Parathyroid adenoma (tissue), 2 donors: ENCODE data around the gene GABRD.

Experiments used
- H2AFZ ChIP-seq: fragments of 300-600 bp; sonication (generic); one replicate; pipeline ENCODE4 v1.7.0; 2017; ENCODE audit warnings: antibody characterized with exemption, mild to moderate bottlenecking
- H3K27ac ChIP-seq: fragments of 300-600 bp; sonication (generic); one replicate; pipeline ENCODE4 v1.7.0; 2017
- H3K27me3 ChIP-seq: fragments of 300-600 bp; sonication (generic); one replicate; pipeline ENCODE4 v1.7.0; 2017; ENCODE audit warnings: low read length; ENCODE audit not compliant: control insufficient read depth, insufficient read depth
- H3K36me3 ChIP-seq: fragments of 300-600 bp; sonication (generic); one replicate; pipeline ENCODE4 v1.7.0; 2017; ENCODE audit warnings: low read length; ENCODE audit not compliant: control insufficient read depth, insufficient read depth
- H3K4me1 ChIP-seq: fragments of 300-600 bp; sonication (generic); one replicate; pipeline ENCODE4 v1.7.0; 2017; ENCODE audit warnings: control low read depth
- H3K4me2 ChIP-seq: fragments of 300-600 bp; sonication (generic); one replicate; pipeline ENCODE4 v1.7.0; 2017; ENCODE audit warnings: low read length
- H3K4me3 ChIP-seq: fragments of 300-600 bp; sonication (generic); one replicate; pipeline ENCODE4 v1.7.0; 2017; ENCODE audit warnings: low read depth, low read length
- H3K79me2 ChIP-seq: fragments of 300-600 bp; sonication (generic); one replicate; pipeline ENCODE4 v1.7.0; 2017; ENCODE audit warnings: control low read depth
- H3K9ac ChIP-seq: fragments of 300-600 bp; sonication (generic); one replicate; pipeline ENCODE4 v1.7.0; 2017; ENCODE audit warnings: mild to moderate bottlenecking
- H3K9me3 ChIP-seq: fragments of 300-600 bp; sonication (generic); one replicate; pipeline ENCODE4 v1.7.0; 2017; ENCODE audit warnings: low read length; ENCODE audit not compliant: control insufficient read depth
- TF ChIP-seq, protein P1 (sequence below): fragments of 300-600 bp; sonication (generic); IDR thresholded peaks from one replicate; pipeline ENCODE4 v1.7.0; 2017; ENCODE audit warnings: antibody characterized with exemption, mild to moderate bottlenecking
- donor health status: primary hyperparathyroidism.

GABRD gene

GRCh38 chr1:2059290-2059953 lies 40.3 kb downstream of the GABRD start:
- no peaks in the 10 kb centered on the region for H3K4me1 ChIP-seq
- no peak overlapping the region for H3K4me3 ChIP-seq
- H3K27me3 ChIP-seq = no peaks in the 10 kb centered on the region
- no peaks in the 10 kb centered on the region for H3K9me3 ChIP-seq
- no peak overlapping the region for H2AFZ ChIP-seq
- H3K27ac ChIP-seq = no peak overlapping the region
- H3K79me2 ChIP-seq = no peaks in the 10 kb centered on the region
- TF ChIP-seq, protein P1, sequence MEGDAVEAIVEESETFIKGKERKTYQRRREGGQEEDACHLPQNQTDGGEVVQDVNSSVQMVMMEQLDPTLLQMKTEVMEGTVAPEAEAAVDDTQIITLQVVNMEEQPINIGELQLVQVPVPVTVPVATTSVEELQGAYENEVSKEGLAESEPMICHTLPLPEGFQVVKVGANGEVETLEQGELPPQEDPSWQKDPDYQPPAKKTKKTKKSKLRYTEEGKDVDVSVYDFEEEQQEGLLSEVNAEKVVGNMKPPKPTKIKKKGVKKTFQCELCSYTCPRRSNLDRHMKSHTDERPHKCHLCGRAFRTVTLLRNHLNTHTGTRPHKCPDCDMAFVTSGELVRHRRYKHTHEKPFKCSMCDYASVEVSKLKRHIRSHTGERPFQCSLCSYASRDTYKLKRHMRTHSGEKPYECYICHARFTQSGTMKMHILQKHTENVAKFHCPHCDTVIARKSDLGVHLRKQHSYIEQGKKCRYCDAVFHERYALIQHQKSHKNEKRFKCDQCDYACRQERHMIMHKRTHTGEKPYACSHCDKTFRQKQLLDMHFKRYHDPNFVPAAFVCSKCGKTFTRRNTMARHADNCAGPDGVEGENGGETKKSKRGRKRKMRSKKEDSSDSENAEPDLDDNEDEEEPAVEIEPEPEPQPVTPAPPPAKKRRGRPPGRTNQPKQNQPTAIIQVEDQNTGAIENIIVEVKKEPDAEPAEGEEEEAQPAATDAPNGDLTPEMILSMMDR = no peak
- no peaks in the 10 kb centered on the region for H3K36me3 ChIP-seq
- no peak overlapping the region for H3K9ac ChIP-seq
- H3K4me2 ChIP-seq = no peak overlapping the region

DNA sequence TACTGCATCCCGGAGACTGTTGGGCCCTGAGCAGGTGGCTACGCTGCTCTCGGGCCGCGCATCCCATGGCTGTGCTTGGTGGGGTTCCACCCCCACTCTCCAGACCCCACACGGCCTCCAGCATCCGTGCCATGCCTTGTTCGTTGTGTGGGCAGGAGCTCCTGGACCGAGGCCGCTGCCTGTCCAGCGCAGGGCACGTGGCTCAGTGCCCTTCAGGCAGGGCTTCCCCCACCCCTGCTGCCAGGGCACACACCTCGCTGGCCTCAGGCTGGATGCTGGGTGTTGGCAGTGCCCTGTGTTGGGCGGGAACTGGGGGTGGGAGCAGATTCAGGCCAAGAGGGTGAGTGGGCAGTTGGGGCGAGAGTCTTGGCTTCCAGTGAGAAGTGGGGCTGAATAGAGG lies 40.9 kb downstream of the GABRD start:
- Histone ChIP-seq H3K4me1 (no peaks in the 10 kb centered on the region), H2AFZ (no peak overlapping the region), H3K4me2 (no peak overlapping the region), H3K27ac (no peak overlapping the region), H3K9ac (no peak overlapping the region), H3K36me3 (no peaks in the 10 kb centered on the region), H3K9me3 (no peaks in the 10 kb centered on the region), H3K27me3 (no peaks in the 10 kb centered on the region), H3K79me2 (no peaks in the 10 kb centered on the region), H3K4me3 (no peak overlapping the region)
- TF ChIP-seq, protein P1 = no peak

DNA sequence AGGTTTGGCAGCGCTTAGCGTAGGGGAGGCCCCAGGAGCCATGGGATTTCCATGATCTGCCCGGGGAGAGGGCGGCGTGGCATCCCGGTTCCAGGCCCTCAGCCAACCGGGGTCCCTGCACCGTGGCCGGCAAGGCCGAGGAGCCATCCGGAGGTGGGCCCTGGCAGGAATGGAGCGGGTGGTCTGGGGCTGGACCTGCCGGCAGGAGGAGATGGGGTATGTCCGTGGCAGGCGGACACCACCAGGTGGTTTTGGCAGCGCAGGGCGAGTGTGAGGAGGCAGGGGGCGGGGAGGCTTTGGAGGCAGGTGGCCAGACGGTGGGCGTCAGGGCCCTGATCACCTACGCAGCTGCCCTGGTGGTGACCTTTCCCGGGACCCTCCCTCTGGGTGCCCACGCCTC lies 41.4 kb downstream of the GABRD start:
- Histone ChIP-seq H2AFZ (no peak overlapping the region), H3K4me3 (no peak overlapping the region), H3K4me2 (no peak overlapping the region), H3K27me3 (no peaks in the 10 kb centered on the region), H3K79me2 (no peaks in the 10 kb centered on the region), H3K36me3 (no peaks in the 10 kb centered on the region), H3K27ac (no peak overlapping the region), H3K9ac (no peak overlapping the region), H3K9me3 (no peaks in the 10 kb centered on the region), H3K4me1 (no peaks in the 10 kb centered on the region)
- TF ChIP-seq, protein P1 = no peak

DNA sequence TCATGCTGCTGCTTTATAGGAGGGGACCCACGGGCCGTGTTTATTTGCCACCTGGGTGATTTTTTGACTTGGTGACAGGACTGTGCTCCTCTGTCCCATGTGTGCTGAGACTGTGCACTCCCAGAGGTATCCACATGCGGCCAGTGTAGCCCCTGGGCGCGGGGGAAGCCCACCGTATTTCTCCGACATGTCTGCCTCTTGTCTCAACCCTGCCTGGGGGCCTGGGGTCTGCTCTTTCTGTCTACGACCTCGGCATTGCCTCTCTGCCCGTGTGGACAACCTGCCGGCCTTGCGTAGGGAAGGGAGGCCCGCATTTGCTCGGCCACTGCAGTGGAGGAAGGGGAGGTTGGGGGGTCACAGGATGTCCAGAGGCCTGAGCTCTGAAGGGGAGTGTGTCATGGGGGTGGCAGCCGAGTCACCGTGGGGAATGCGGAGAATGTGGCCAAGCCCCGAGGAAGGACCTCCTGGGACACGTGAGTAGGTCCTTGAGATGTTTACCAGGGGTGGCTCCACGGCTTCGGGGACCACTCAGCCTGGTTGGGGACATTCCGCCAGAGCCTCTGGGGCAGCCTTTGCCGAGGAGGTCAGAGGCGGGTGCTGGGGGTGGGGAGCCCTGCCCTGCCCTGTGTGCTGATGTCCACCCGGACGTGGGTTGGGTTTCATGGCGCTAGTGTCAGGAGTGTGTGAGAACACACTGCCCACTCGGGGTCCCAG lies 42.1 kb downstream of the GABRD start:
- Histone ChIP-seq H3K9me3 (no peaks in the 10 kb centered on the region), H2AFZ (no peak overlapping the region), H3K79me2 (no peaks in the 10 kb centered on the region), H3K4me3 (no peak overlapping the region), H3K4me2 (no peak overlapping the region), H3K27ac (no peak overlapping the region), H3K36me3 (no peaks in the 10 kb centered on the region), H3K27me3 (no peaks in the 10 kb centered on the region), H3K9ac (no peak overlapping the region), H3K4me1 (no peaks in the 10 kb centered on the region)
- TF ChIP-seq, protein P1 = no peak
